SK-N-SH (cell line): ENCODE measurements around the gene DLX2.

Experiments used
- CTCF ChIP-seq: fragments of 200-600 bp; sonication (generic); IDR thresholded peaks from 2 replicates; pipeline ENCODE4 v1.6.1; 2017; ENCODE audit warnings: antibody characterized with exemption, mild to moderate bottlenecking, moderate library complexity
- JUND ChIP-seq: IDR thresholded peaks from 2 replicates; pipeline ENCODE4 v1.4.0; 2012
- REST ChIP-seq: IDR thresholded peaks from 2 replicates; pipeline ENCODE4 v1.6.1; 2012; ENCODE audit warnings: mild to moderate bottlenecking, low read depth, low read length, moderate library complexity
- TEAD4 ChIP-seq: IDR thresholded peaks from 2 replicates; pipeline ENCODE4 v1.4.0; 2012; ENCODE audit warnings: mild to moderate bottlenecking, borderline replicate concordance; ENCODE audit not compliant: insufficient read depth
- USF1 ChIP-seq: IDR thresholded peaks from 2 replicates; pipeline ENCODE4 v1.4.0; 2012; ENCODE audit warnings: low read depth, borderline replicate concordance

GRCh38 chr2:172108587-172108930 is 5.9 kb upstream of the DLX2 start:
- no peak for TF ChIP-seq USF1
- no peak for TF ChIP-seq JUND
- TF ChIP-seq TEAD4, result no peak
- TF ChIP-seq CTCF, result no peak
- no peak for TF ChIP-seq REST
